ENCODE measurements around the gene MT3.
"Not testable (repeated sequence)": the region's sequence is repeated elsewhere in the genome, so short reads cannot be mapped to it uniquely, and the experiment has no call there.

MT3 gene

DNA sequence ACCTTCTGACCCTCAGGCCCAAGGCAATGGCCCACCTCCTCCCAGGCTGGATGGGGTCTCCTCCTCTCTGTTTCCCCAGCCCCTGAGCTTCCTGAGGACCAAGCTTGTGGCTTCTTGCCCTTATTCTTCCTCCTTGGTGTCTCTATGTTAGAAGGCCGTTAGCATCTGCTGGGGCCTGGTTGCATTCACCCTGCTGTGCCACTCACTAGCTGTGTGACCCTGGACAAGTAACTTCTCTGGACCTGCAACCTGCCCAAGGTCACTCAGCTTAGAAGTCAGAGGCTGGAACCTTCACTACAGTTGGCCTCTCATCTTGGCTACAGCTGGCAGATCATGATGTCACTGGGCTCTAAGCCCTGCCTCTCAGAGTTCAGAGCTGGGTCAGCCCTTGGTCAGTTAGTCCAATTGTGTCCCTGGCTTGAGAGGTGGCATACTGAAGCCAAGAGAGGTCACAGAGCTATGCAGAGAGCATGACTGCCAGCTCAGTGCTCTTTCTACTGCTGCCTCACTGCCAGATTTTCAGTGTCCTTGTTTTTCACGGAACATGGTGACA lies 22.0 kb downstream of the MT3 start:
- H3K4me3 Mint-ChIP-seq, result peak overlapping the region; percentile 63
- H3K27ac Mint-ChIP-seq, result peak overlapping the region; percentile 98
- peaks cover 68% of the 10 kb centered on the region for H3K4me1 Mint-ChIP-seq (ENCODE audit: low read depth)
- no peaks in the 10 kb centered on the region for H3K36me3 Mint-ChIP-seq
- no peaks in the 10 kb centered on the region for H3K27me3 Mint-ChIP-seq
- H3K9me3 Mint-ChIP-seq (ENCODE audit: low read depth), result no peaks in the 10 kb centered on the region

DNA sequence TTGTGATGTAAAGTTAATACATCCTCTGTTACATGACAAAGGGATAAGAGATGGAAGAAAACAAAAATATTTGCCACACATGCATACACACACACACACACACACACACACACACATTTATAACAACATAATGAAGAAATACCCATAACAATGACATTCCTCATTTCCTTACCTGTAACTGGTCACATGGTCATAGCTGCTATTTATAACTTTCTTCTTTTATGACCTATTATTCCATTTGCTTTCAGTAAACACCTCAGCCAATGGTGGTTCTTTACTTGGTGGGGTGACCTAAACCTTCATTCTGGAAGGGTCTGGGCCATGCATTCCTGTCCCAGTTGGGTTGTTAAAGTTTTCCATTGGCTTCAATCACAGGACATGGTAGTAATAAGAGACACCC lies 24.4 kb downstream of the MT3 start:
- Mint-ChIP-seq H3K27me3 (no peaks in the 10 kb centered on the region), H3K4me1 (ENCODE audit: low read depth) (peaks cover 65% of the 10 kb centered on the region), H3K36me3 (no peaks in the 10 kb centered on the region), H3K4me3 (peak overlapping the region; percentile 24), H3K27ac (peak overlapping the region; percentile 69), H3K9me3 (ENCODE audit: low read depth) (no peaks in the 10 kb centered on the region)

DNA sequence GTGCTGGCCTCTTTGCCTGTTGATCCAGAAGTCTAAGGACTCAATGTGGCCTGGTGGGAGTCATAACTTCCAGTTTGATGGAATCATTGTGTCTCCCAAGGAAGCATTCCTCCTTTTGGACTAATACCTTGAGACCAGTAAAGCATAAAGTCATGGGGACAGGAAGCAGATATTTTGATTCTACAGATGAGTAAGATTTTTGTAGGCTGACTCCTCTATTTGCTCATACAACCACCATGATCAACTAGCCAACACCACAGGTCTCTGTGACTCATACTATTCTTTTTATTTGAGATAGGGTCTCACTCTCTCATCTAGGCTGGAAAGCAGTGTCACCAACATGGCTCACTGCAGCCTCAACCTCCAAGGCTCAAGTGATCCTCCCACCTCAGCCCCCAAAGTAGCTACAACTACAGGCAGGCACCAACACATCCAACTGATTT lies 25.2 kb downstream of the MT3 start:
- Mint-ChIP-seq H3K4me3 (peak overlapping the region; percentile 24), H3K4me1 (ENCODE audit: low read depth) (peaks cover 61% of the 10 kb centered on the region), H3K27ac (peak overlapping the region; percentile 69), H3K27me3 (no peaks in the 10 kb centered on the region), H3K9me3 (ENCODE audit: low read depth) (no peaks in the 10 kb centered on the region), H3K36me3 (no peaks in the 10 kb centered on the region)

DNA sequence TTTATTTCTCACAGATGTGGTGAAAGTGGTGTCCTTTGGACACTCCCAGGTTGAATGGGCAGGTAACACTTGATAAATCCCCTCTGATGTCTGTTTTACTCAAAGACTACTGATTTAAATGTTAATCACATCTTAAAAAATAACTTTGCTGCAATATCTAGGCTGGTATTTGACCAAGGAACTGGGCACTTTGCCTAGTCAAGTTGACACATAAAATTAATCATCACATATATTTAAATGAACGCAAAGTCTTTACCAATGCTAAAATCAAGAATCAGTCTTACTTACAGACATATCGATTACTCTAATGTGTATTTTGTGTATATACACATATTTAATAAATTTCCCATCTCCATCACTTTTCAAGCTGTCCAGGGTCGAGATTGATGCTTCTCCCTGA lies 26.0 kb downstream of the MT3 start:
- Mint-ChIP-seq H3K27ac (no peak overlapping the region), H3K36me3 (no peaks in the 10 kb centered on the region), H3K27me3 (no peaks in the 10 kb centered on the region), H3K4me1 (ENCODE audit: low read depth) (peaks cover 55% of the 10 kb centered on the region), H3K9me3 (ENCODE audit: low read depth) (no peaks in the 10 kb centered on the region), H3K4me3 (no peak overlapping the region)

DNA sequence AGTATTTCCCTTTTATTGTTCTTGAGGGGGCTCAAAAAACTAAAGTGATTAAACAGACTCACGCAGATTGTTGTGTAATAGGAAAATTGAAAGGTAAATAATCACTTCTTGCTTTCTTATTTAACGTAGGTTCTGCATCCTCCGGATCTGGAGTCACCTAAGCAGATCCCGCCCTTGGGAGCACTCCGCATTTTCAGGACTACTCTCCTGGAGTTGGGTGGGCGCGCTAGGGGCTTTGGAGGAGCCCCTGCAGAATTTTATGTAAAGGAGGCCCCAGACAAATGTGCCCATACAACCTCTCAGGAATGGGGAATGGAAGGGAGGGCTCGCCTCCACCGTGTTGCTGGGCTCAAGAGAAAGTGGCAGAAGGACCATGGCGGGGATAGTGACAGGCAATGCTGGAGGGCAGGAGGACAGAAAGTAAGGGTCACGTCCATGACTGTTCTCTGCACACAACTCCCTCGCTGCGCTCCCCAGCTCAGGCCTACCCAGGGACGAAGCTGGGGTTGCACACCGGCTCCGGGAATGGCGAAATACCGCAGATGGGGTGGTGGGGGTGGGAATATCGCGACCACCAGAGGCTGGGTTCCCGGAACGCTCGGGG lies 27.4 kb downstream of the MT3 start:
- Mint-ChIP-seq H3K9me3 (ENCODE audit: low read depth) (no peaks in the 10 kb centered on the region), H3K4me3 (peak overlapping the region; percentile 68), H3K27ac (no peak overlapping the region), H3K27me3 (no peaks in the 10 kb centered on the region), H3K4me1 (ENCODE audit: low read depth) (peaks cover 42% of the 10 kb centered on the region), H3K36me3 (no peaks in the 10 kb centered on the region)

DNA sequence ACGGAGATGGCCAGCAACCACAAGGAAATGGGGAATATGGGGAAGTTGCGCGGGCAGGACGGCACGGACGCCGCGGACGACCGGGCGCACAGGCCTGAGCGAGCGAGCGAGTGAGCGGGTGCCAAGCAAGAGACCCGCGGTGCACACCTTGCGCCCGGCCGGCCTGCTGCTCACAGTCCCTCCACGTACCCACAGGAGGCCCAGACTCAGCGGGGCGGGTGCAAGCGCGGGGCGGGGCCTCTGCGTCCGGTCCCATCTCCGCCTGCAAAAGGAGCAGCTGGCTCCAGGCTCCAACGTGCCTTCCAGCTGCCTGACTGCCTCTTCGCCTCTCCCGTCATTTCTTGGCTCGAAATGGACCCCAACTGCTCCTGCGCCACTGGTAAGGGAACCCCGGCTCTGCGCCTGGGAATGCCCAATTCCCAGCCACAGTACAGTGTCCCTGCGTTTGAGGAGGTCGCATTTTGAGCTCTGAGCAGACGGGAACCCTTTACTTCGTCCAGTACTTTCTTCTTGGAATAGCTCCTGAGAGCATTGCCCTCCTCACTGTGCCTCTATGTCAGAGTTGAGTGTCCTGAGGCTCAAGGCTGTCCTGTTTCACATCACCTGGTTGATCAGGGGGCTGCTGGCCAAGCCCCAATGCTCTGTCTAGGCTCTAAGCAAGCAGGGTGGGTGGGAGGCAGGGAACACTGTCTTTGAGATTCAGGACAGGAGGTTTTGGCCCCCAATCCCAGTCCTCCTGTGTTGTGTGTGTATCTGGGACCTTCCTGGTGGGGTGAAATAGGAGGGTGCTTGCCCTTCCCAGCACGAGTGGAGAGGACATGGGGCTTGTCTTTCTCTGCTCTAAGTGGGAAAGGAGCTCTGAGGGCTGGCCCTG lies 28.1 kb downstream of the MT3 start:
- Mint-ChIP-seq H3K27ac (no peak overlapping the region), H3K36me3 (no peaks in the 10 kb centered on the region), H3K27me3 (no peaks in the 10 kb centered on the region)

DNA sequence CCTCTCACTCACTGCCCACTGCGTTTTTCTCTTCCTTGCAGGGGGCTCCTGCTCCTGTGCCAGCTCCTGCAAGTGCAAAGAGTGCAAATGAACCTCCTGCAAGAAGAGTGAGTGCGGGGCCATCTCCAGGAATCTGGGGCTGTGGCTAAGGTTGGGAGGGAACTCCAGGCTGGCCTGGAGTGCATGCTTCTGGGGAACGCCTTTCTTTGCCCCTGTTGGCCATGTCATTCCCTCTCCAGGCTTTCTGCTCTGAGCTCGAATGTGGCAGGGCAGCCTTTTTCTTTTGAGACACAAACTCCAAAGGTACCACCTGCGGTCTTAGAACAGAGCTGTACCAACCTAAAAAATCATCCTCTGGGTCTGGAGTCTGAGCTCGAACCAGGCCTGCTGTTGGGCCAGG lies 28.8 kb downstream of the MT3 start:
- Mint-ChIP-seq H3K4me1 (ENCODE audit: low read depth) (peaks cover 32% of the 10 kb centered on the region), H3K36me3 (no peaks in the 10 kb centered on the region), H3K27me3 (no peaks in the 10 kb centered on the region), H3K9me3 (ENCODE audit: low read depth) (no peaks in the 10 kb centered on the region), H3K27ac (no peak overlapping the region), H3K4me3 (peak overlapping the region; percentile 81)

More for the DNA sequence above, 28.1 kb downstream of the MT3 start:
- Mint-ChIP-seq H3K9me3 (ENCODE audit: low read depth) (no peaks in the 10 kb centered on the region), H3K4me1 (ENCODE audit: low read depth) (peaks cover 36% of the 10 kb centered on the region), H3K4me3 (peak overlapping the region; percentile 81)

DNA sequence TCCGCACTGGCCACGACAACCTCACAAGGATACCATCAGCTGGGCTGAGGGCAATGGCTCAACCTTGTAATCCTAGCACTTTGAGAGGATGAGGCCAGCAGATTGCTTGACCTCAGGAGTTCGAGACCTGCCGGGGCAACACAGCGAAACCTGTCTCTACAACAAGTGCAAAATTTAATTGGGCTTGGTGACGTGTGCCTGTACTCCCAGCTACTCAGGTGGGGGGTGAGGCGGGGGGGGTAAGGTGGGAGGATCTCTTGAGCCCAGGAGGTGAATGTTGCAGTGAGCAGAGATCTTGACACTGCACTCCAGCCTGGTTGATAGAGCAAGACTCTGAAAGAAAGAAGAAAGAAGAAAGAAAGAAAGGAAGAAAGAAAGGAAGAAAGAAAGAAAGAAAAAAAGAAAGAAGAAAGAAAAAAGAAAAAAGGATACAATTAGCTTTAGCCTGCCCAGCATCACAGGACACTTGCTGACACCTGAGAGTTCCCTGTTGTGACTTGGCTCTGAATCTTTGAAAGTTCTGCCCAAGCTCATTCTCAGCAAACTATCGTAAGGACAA lies 31.1 kb downstream of the MT3 start:
- no peaks in the 10 kb centered on the region for H3K27me3 Mint-ChIP-seq
- no peak overlapping the region for H3K27ac Mint-ChIP-seq
- H3K4me1 Mint-ChIP-seq (ENCODE audit: low read depth), result peaks cover 21% of the 10 kb centered on the region
- no peak overlapping the region for H3K4me3 Mint-ChIP-seq
- no peaks in the 10 kb centered on the region for H3K9me3 Mint-ChIP-seq (ENCODE audit: low read depth)
- no peaks in the 10 kb centered on the region for H3K36me3 Mint-ChIP-seq

DNA sequence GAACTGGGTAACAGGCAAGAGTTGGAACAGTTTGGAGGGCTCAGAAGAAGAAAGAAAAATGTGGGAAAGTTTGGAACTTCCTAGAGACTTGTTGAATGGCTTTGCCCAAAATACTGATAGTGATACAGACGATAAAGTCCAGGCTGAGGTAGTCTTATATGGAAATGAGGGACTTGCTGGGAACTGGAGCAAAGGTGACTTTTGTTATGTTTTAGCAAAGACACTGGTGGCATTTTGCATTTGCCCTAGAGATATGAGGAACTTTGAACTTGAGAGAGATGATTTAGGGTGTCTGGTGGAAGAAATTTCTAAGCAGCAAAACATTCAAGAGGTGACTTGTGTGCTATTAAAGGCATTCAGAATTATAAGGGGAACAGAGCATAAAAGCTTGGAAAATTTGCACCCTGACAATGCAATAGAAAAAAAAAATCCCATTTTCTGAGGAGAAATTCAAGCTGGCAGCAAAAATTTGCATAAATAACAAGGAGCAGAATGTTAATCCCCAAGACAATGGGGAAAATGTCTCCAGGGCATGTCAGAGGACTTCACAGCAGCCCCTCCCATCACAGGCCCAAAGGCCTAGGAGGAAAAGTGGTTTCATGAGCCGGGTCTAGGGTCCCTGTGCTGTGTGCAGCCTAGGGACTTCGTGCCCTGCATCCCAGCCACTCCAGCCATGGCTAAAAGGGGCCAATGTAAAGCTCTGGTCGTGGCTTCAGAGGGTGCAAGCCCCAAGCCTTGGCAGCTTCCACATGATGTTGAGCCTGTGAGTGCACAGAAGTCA lies 32.5 kb downstream of the MT3 start:
- H3K27me3 Mint-ChIP-seq; H3K36me3 Mint-ChIP-seq; H3K4me3 Mint-ChIP-seq; H3K9me3 Mint-ChIP-seq (ENCODE audit: low read depth); H3K27ac Mint-ChIP-seq: not testable (repeated sequence)
- H3K4me1 Mint-ChIP-seq (ENCODE audit: low read depth), result peaks cover 23% of the 10 kb centered on the region

DNA sequence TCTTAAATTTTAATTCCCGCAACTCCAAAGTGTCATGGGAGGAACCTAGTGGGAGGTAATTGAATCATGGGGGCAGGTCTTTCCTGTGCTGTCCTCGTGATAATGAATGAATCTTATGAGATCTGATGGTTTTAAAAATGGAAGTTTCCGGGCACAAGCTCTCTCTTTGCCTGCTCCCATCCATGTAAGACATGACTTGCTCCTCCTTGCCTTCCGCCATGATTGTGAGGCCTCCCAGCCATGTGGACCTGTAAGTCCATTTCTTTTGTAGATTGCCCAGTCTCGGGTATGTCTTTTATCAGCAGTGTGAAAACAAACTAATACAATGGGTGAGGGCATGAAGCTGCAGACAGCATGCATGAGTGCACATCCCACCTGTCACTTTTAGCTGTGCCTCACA lies 33.9 kb downstream of the MT3 start:
- H3K36me3 Mint-ChIP-seq; H3K9me3 Mint-ChIP-seq (ENCODE audit: low read depth); H3K27me3 Mint-ChIP-seq; H3K4me3 Mint-ChIP-seq; H3K27ac Mint-ChIP-seq: not testable (repeated sequence)
- H3K4me1 Mint-ChIP-seq (ENCODE audit: low read depth), result peaks cover 15% of the 10 kb centered on the region

DNA sequence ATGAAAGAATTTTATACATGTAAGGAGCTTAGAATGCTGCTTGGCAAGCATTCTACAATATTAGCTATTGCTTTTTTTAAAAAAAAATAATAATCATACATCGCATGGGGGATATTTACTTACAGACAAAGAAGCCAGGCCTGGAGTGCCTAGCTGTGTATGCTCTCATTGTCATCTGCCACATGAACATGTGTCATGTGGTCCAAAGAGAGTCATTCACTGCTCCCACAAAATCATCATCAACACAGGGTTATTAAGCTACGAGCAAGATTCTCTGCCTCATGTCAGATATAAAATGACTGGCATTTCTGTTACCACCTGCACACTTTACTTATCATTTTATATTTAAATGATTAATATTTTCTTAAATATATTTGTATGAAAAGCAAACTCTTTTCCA lies 34.3 kb downstream of the MT3 start:
- H3K9me3 Mint-ChIP-seq (ENCODE audit: low read depth), result no peaks in the 10 kb centered on the region
- H3K27ac Mint-ChIP-seq, result no peak overlapping the region
- H3K36me3 Mint-ChIP-seq, result no peaks in the 10 kb centered on the region
- H3K4me3 Mint-ChIP-seq, result no peak overlapping the region
- H3K27me3 Mint-ChIP-seq, result peaks cover under 1% of the 10 kb centered on the region
- H3K4me1 Mint-ChIP-seq (ENCODE audit: low read depth), result peaks cover 15% of the 10 kb centered on the region

DNA sequence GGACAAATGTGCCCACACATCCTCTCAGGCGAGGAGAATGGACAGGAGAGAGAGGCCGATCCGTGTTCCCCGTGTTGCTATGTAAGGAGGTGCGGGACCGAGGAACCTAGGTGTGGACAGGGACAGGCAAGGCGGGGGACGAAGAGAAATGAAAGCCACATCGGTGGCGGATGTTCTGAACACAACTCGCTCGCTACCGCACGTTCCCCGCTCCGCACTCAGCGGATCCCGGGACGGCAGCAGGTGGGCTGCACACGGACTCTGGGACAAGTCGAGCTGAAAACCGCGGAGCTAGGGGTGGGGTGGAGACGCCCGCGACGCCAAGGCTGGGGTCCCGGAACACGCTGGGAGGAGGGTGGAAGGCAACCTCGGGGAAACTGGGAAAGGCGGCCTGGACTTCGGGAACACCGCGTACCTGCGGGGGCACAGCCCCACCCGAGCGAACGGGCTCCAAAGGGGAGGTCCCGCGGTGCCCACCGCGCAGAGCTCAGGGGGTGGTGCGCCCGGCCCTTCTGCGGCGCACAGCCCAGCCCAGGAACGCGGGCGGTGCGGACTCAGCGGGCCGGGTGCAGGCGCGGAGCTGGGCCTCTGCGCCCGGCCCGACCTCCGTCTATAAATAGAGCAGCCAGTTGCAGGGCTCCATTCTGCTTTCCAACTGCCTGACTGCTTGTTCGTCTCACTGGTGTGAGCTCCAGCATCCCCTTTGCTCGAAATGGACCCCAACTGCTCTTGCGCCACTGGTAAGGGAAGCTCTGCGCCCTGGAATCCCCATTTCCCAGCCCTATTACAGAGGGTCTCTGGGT lies 36.0 kb downstream of the MT3 start, which contains the start of gene MT1E:
MT1E (plus strand) TSS at position 642 of the 803 bp plus-strand sequence; CDS start at position 713, 71 bp downstream.
- H3K27ac Mint-ChIP-seq, result peak within 1 kb of the TSS; percentile 41
- H3K4me1 Mint-ChIP-seq (ENCODE audit: low read depth), result peaks cover 15% of the 10 kb centered on the region
- no peaks in the 10 kb centered on the region for H3K36me3 Mint-ChIP-seq
- peaks cover 2% of the 10 kb centered on the region for H3K27me3 Mint-ChIP-seq
- H3K9me3 Mint-ChIP-seq (ENCODE audit: low read depth), result no peaks in the 10 kb centered on the region
- H3K4me3 Mint-ChIP-seq, result peak within 1 kb of the TSS; percentile 88

DNA sequence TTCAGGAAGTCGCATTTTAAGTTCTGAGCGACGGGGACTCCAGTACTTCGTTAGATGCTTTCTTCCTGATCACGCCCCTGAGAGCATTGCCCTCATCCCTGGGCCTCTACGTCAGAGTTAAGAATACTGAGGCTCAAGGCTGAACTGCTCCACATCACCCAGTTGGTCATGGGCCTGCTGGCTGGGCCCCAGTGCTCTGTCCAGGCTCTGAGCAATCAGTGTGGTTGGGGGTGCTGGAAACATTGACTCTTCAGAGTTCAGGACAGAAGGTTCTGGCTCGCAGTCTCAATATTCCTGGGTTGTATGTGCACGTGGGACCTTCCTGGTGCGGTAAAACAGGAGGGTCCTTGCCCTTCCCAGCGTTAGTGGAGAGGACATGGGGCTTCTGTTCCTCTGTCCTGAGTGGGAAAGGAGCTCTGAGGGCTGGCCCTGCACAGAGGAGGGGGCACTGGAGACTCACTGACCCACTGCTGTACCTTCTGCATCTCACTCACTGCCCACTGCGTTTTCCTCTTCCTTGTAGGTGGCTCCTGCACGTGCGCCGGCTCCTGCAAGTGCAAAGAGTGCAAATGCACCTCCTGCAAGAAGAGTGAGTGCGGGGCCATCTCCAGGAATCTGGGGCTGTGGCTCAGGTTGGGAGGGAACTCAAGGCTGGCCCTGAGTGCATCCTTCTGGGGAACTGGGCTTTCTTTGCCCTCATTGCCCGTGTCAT lies 36.8 kb downstream of the MT3 start:
- H3K27me3 Mint-ChIP-seq, result peaks cover 5% of the 10 kb centered on the region
- no peaks in the 10 kb centered on the region for H3K36me3 Mint-ChIP-seq
- no peak overlapping the region for H3K27ac Mint-ChIP-seq
- H3K9me3 Mint-ChIP-seq (ENCODE audit: low read depth), result no peaks in the 10 kb centered on the region
- peak overlapping the region; percentile 87 for H3K4me3 Mint-ChIP-seq
- H3K4me1 Mint-ChIP-seq (ENCODE audit: low read depth), result peaks cover 15% of the 10 kb centered on the region
